ENCODE measurements around the gene PRTFDC1. TPM values are rescaled to one million over a fixed set of nuclear protein-coding genes. Genes with fewer than 3 reads are reported as not detected.

The PRTFDC1 gene
- total and polyA plus RNA-seq, 2 donors from 2014 or later: 3.8 to 6.1 TPM

DNA sequence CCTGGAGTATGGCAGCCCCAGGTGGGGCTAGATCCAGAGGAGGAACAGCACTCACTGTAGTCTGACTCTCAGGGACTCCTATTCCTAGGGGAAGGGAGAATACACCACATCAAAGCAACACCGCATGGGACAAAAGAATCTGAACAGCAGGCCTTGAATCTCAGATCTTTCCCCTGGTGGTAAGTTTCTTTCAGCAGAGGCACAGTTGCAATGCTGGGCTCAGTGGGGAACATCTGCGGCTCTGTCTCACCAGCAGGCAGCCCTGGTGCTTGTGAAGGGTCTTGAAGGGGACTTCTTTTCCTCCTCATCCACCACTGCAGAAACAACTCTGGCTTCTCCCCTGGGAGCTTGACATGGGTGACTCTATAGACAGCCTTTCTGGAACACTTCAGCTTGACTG lies 117.5 kb downstream of the PRTFDC1 start:
- Histone ChIP-seq H3K4me1 (ENCODE audit: control insufficient read depth in 2 of 3, insufficient read depth in 2 of 3, low read depth in 1 of 3, low read length in 3 of 3) (no peaks in the 10 kb centered on the region), H3K36me3 (ENCODE audit: control insufficient read depth in 2 of 3, insufficient read depth in 3 of 3, low read length in 3 of 3) (no peaks in the 10 kb centered on the region), H3K9ac (ENCODE audit: low read length in 3 of 3) (no peak overlapping the region), H3K9me3 (ENCODE audit: control insufficient read depth in 2 of 3, insufficient read depth in 1 of 3, low read length in 3 of 3) (no peaks in the 10 kb centered on the region), H3K27me3 (ENCODE audit: control insufficient read depth, insufficient read depth, low read length) (no peaks in the 10 kb centered on the region), H3K27ac (ENCODE audit: low read depth in 2 of 2, low read length in 2 of 2) (no peak overlapping the region), H3K4me3 (ENCODE audit: low read length in 3 of 3) (no peak overlapping the region)
- FAIRE-seq (no peak), DNase-seq (no peak)
- intact Hi-C loops (cut with DNase I): no loop called here
- TF ChIP-seq, protein P1, sequence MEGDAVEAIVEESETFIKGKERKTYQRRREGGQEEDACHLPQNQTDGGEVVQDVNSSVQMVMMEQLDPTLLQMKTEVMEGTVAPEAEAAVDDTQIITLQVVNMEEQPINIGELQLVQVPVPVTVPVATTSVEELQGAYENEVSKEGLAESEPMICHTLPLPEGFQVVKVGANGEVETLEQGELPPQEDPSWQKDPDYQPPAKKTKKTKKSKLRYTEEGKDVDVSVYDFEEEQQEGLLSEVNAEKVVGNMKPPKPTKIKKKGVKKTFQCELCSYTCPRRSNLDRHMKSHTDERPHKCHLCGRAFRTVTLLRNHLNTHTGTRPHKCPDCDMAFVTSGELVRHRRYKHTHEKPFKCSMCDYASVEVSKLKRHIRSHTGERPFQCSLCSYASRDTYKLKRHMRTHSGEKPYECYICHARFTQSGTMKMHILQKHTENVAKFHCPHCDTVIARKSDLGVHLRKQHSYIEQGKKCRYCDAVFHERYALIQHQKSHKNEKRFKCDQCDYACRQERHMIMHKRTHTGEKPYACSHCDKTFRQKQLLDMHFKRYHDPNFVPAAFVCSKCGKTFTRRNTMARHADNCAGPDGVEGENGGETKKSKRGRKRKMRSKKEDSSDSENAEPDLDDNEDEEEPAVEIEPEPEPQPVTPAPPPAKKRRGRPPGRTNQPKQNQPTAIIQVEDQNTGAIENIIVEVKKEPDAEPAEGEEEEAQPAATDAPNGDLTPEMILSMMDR (IDR thresholded peaks at IDR 0.05; ENCODE audit: borderline replicate concordance, extremely low read depth, insufficient read depth): no peak

DNA sequence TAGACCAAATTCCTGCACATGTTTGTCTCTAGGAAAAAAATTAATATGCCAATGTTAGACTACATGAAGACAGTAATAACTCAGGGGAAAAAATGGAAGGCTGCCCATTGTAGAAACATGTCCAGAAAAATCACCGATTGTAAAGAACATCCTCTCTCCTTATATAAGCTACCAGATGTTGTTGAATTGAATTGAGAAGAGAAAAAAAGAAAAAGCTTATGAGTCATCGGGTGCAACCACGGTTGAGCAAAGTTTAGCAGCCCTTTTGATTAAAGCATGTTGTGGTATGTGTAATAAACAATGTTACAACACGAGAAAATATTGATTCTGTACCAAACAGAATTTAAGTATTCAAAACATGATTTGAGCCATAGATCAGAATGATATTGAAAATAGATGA lies 126.4 kb downstream of the PRTFDC1 start:
- no peaks in the 10 kb centered on the region for H3K9me3 ChIP-seq (ENCODE audit: control insufficient read depth in 2 of 3, insufficient read depth in 1 of 3, low read length in 3 of 3)
- no peak overlapping the region for H3K27ac ChIP-seq (ENCODE audit: low read depth in 2 of 2, low read length in 2 of 2)
- H3K9ac ChIP-seq (ENCODE audit: low read length in 3 of 3): no peak overlapping the region
- H3K36me3 ChIP-seq (ENCODE audit: control insufficient read depth in 2 of 3, insufficient read depth in 3 of 3, low read length in 3 of 3): no peaks in the 10 kb centered on the region
- FAIRE-seq (no peak), DNase-seq (no peak)
- no peaks in the 10 kb centered on the region for H3K4me1 ChIP-seq (ENCODE audit: control insufficient read depth in 2 of 3, insufficient read depth in 2 of 3, low read depth in 1 of 3, low read length in 3 of 3)
- TF ChIP-seq, protein P1 (IDR thresholded peaks at IDR 0.05; ENCODE audit: borderline replicate concordance, extremely low read depth, insufficient read depth): no peak
- H3K4me3 ChIP-seq (ENCODE audit: low read length in 3 of 3): no peak overlapping the region
- no peaks in the 10 kb centered on the region for H3K27me3 ChIP-seq (ENCODE audit: control insufficient read depth, insufficient read depth, low read length)
- intact Hi-C loops (cut with DNase I): no loop called here

DNA sequence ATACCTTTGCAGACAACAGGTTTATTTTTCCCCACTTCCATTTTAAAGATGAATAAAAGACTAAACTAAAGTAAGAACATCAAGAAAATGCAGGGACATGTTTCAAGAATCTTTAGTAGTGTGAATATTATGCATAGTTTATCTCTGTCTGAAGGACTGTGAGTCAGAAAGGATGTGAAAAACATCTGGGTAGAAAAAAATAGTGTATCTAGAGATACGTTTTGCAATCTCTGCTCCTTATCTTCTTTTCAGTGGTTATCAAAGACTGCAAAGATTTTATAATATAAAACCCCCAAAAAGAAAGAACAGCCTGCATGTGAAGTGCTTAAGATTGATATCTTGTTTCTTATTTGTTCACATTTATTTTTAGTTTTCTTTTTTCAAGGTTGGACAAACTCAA lies 126.9 kb downstream of the PRTFDC1 start:
- no peaks in the 10 kb centered on the region for H3K9me3 ChIP-seq (ENCODE audit: control insufficient read depth in 2 of 3, insufficient read depth in 1 of 3, low read length in 3 of 3)
- DNase-seq (no peak), FAIRE-seq (no peak)
- TF ChIP-seq, protein P1 (IDR thresholded peaks at IDR 0.05; ENCODE audit: borderline replicate concordance, extremely low read depth, insufficient read depth): no peak
- intact Hi-C loops (cut with DNase I): no loop called here
- no peaks in the 10 kb centered on the region for H3K27me3 ChIP-seq (ENCODE audit: control insufficient read depth, insufficient read depth, low read length)
- no peaks in the 10 kb centered on the region for H3K36me3 ChIP-seq (ENCODE audit: control insufficient read depth in 2 of 3, insufficient read depth in 3 of 3, low read length in 3 of 3)
- no peaks in the 10 kb centered on the region for H3K4me1 ChIP-seq (ENCODE audit: control insufficient read depth in 2 of 3, insufficient read depth in 2 of 3, low read depth in 1 of 3, low read length in 3 of 3)
- H3K4me3 ChIP-seq (ENCODE audit: low read length in 3 of 3): no peak overlapping the region
- H3K9ac ChIP-seq (ENCODE audit: low read length in 3 of 3): no peak overlapping the region
- no peak overlapping the region for H3K27ac ChIP-seq (ENCODE audit: low read depth in 2 of 2, low read length in 2 of 2)

DNA sequence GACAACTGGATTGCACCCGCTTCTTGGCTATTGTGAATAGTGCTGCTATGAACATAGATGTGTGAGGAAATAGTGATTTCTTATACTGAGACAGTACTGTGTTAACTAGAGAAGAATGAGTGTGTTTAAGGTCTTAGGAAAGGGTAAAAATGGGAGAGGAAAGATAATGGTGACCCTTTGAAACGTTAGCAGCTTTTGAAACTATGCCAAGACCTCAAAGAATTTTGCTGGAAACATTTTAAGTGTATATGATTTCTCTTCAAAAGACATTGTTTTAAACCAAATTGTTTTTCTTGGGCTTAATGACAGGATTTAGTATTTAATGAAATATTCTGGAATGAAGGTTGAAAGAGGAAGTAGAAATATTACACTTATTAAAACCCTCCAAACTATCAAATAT lies 127.9 kb downstream of the PRTFDC1 start:
- no peaks in the 10 kb centered on the region for H3K27me3 ChIP-seq (ENCODE audit: control insufficient read depth, insufficient read depth, low read length)
- no peak overlapping the region for H3K9ac ChIP-seq (ENCODE audit: low read length in 3 of 3)
- no peak overlapping the region for H3K4me3 ChIP-seq (ENCODE audit: low read length in 3 of 3)
- TF ChIP-seq, protein P1 (IDR thresholded peaks at IDR 0.05; ENCODE audit: borderline replicate concordance, extremely low read depth, insufficient read depth): no peak
- no peaks in the 10 kb centered on the region for H3K9me3 ChIP-seq (ENCODE audit: control insufficient read depth in 2 of 3, insufficient read depth in 1 of 3, low read length in 3 of 3)
- DNase-seq (no peak), FAIRE-seq (no peak)
- H3K36me3 ChIP-seq (ENCODE audit: control insufficient read depth in 2 of 3, insufficient read depth in 3 of 3, low read length in 3 of 3): no peaks in the 10 kb centered on the region
- H3K27ac ChIP-seq (ENCODE audit: low read depth in 2 of 2, low read length in 2 of 2): no peak overlapping the region
- no peaks in the 10 kb centered on the region for H3K4me1 ChIP-seq (ENCODE audit: control insufficient read depth in 2 of 3, insufficient read depth in 2 of 3, low read depth in 1 of 3, low read length in 3 of 3)
- intact Hi-C loops (cut with DNase I): no loop called here
